Loucy (cell line): ENCODE results near the gene BST2.
A peak's percentile ranks its signal among the peaks of the same experiment; 100 is the strongest.

ENCODE experiments used
- H2AFZ ChIP-seq: fragments of 200-600 bp; sonication (generic); 2 replicates; pipeline ENCODE4 v1.6.0; 2016; ENCODE audit warnings: antibody characterized with exemption, mild to moderate bottlenecking, low read length, moderate library complexity
- H3F3A ChIP-seq: fragments of 200-600 bp; 2 replicates; pipeline ENCODE4 v1.6.0; 2016; ENCODE audit warnings: antibody characterized with exemption, low read depth, mild to moderate bottlenecking
- H3K27me3 ChIP-seq: fragments of 200-600 bp; sonication (generic); 2 replicates; pipeline ENCODE4 v1.6.1; 2014; ENCODE audit warnings: low read length, mild to moderate bottlenecking; ENCODE audit not compliant: insufficient read depth, poor library complexity, severe bottlenecking
- H3K36me3 ChIP-seq: fragments of 200-600 bp; sonication (generic); 2 replicates; pipeline ENCODE4 v1.6.1; 2016; ENCODE audit warnings: low read length; ENCODE audit not compliant: insufficient read depth
- H3K4me1 ChIP-seq: fragments of 200-600 bp; sonication (generic); 2 replicates; pipeline ENCODE4 v1.5.1; 2014; ENCODE audit warnings: low read length, mild to moderate bottlenecking; ENCODE audit not compliant: insufficient read depth, poor library complexity, severe bottlenecking
- H3K4me2 ChIP-seq: fragments of 200-600 bp; sonication (generic); 2 replicates; pipeline ENCODE4 v1.6.0; 2014; ENCODE audit warnings: antibody characterized with exemption, low read length, low read depth, mild to moderate bottlenecking; ENCODE audit not compliant: poor library complexity, severe bottlenecking
- H3K4me3 ChIP-seq: fragments of 200-600 bp; sonication (generic); 2 replicates; pipeline ENCODE4 v1.5.1; 2014; ENCODE audit warnings: low read length, mild to moderate bottlenecking, mixed read lengths; ENCODE audit not compliant: poor library complexity, severe bottlenecking
- H3K79me2 ChIP-seq: fragments of 200-600 bp; sonication (generic); 2 replicates; pipeline ENCODE4 v1.6.1; 2014; ENCODE audit warnings: low read length; ENCODE audit not compliant: insufficient read depth
- H3K9ac ChIP-seq: fragments of 200-600 bp; sonication (generic); 2 replicates; pipeline ENCODE4 v1.6.0; 2014; ENCODE audit warnings: mild to moderate bottlenecking, low read depth, low read length, moderate library complexity; ENCODE audit not compliant: poor library complexity, severe bottlenecking
- H3K9me2 ChIP-seq: fragments of 200-600 bp; sonication (generic); replicated peaks from 2 replicates; pipeline ENCODE4 v1.6.1; 2016; ENCODE audit warnings: low read depth, low read length, mixed read lengths
- H3K9me3 ChIP-seq: fragments of 200-600 bp; sonication (generic); 2 replicates; pipeline ENCODE4 v1.6.1; 2014; ENCODE audit warnings: mild to moderate bottlenecking, antibody characterized with exemption, low read length, low read depth; ENCODE audit not compliant: insufficient read depth
- H4K20me1 ChIP-seq: fragments of 200-600 bp; sonication (generic); 2 replicates; pipeline ENCODE4 v1.6.0; 2014; ENCODE audit warnings: antibody characterized with exemption, low read length, mild to moderate bottlenecking; ENCODE audit not compliant: insufficient read depth, poor library complexity, severe bottlenecking
- EZH2phosphoT487 ChIP-seq: fragments of 200-600 bp; IDR thresholded peaks from 2 replicates; pipeline ENCODE4 v1.6.1; 2018; ENCODE audit warnings: antibody characterized with exemption, mild to moderate bottlenecking, moderate library complexity, borderline replicate concordance
- TF ChIP-seq, protein P1 (sequence below): fragments of 200-600 bp; sonication (generic); conservative IDR thresholded peaks from 2 replicates; pipeline ENCODE4 v1.5.1; 2014; ENCODE audit warnings: mild to moderate bottlenecking, antibody characterized with exemption, low read length

BST2 gene

DNA sequence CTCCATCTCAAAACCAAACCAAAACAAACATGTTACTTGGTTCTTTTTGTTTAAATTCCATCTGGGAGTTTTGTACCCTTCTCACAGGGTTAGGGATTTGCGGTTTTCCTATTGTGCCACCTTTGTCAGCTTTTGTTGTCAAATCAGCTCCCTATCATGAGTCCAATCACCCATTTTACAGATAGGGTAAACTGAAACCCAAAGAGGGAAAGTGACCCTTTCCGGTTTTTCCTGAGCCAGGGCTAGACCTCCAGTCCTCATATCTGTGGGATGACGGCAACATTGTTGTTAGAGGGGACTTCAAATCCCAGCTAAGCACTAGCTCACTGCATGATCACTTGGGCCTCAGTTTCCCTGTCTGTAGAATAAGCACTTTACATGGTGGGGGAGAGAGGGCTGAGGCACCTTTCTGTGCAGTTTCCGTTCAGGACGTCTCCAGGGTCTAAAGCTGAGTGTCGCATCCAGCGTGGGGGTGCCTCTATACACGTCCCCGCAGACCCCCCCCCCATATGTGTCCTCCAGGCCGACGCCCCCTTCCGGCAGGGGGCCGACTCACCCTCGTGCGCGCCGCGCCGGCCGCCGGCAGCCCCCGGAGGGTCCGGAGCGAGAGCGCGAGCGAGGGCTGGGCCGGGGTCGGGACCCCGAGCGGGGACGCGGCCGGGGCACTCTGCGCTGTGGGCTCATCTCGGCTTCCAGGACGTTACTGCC is 15.3 kb downstream of the BST2 start:
- no peak overlapping the region for H3K9ac ChIP-seq
- no peaks in the 10 kb centered on the region for H3K36me3 ChIP-seq
- peaks cover 6% of the 10 kb centered on the region for H3K4me1 ChIP-seq
- no peak overlapping the region for H3K4me3 ChIP-seq
- no peaks in the 10 kb centered on the region for H3K9me3 ChIP-seq
- no peaks in the 10 kb centered on the region for H3K27me3 ChIP-seq
- H4K20me1 ChIP-seq = no peaks in the 10 kb centered on the region
- peak overlapping the region; percentile 95 for H3K4me2 ChIP-seq
- no peaks in the 10 kb centered on the region for H3K9me2 ChIP-seq
- H3F3A ChIP-seq = no peaks in the 10 kb centered on the region
- no peaks in the 10 kb centered on the region for H3K79me2 ChIP-seq
- TF ChIP-seq, protein P1, sequence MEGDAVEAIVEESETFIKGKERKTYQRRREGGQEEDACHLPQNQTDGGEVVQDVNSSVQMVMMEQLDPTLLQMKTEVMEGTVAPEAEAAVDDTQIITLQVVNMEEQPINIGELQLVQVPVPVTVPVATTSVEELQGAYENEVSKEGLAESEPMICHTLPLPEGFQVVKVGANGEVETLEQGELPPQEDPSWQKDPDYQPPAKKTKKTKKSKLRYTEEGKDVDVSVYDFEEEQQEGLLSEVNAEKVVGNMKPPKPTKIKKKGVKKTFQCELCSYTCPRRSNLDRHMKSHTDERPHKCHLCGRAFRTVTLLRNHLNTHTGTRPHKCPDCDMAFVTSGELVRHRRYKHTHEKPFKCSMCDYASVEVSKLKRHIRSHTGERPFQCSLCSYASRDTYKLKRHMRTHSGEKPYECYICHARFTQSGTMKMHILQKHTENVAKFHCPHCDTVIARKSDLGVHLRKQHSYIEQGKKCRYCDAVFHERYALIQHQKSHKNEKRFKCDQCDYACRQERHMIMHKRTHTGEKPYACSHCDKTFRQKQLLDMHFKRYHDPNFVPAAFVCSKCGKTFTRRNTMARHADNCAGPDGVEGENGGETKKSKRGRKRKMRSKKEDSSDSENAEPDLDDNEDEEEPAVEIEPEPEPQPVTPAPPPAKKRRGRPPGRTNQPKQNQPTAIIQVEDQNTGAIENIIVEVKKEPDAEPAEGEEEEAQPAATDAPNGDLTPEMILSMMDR = no peak
- no peak for TF ChIP-seq EZH2phosphoT487
- H2AFZ ChIP-seq = no peak overlapping the region; the same call in 1 of the 2 replicates

DNA sequence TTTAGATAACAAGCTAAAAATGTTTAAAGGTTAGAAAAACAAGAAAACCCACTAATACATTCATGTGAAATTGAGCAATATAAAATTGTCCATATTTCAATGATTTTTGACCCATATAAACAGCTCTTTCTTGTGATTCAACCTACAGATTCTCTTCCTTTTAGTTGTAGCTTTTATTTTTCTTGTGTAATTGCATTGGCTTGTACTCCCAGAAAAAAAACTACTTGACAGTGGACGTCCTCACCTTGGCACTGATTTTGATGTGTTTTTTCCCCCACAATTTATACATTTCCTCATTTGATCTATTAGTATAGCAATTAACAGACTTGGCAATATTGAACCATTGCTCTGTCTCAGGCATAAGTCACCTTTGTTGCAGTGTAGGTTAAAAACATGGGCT is 16.1 kb downstream of the BST2 start:
- no peak for TF ChIP-seq EZH2phosphoT487
- TF ChIP-seq, protein P1 = no peak
- Histone ChIP-seq H2AFZ (no peak overlapping the region), H3K9me3 (no peaks in the 10 kb centered on the region), H3K4me2 (no peak overlapping the region), H3K4me3 (no peak overlapping the region), H3K4me1 (peaks cover 6% of the 10 kb centered on the region), H3K27me3 (no peaks in the 10 kb centered on the region), H3K79me2 (no peaks in the 10 kb centered on the region), H3K9ac (no peak overlapping the region), H3K36me3 (no peaks in the 10 kb centered on the region), H4K20me1 (no peaks in the 10 kb centered on the region), H3K9me2 (no peaks in the 10 kb centered on the region), H3F3A (no peaks in the 10 kb centered on the region)

DNA sequence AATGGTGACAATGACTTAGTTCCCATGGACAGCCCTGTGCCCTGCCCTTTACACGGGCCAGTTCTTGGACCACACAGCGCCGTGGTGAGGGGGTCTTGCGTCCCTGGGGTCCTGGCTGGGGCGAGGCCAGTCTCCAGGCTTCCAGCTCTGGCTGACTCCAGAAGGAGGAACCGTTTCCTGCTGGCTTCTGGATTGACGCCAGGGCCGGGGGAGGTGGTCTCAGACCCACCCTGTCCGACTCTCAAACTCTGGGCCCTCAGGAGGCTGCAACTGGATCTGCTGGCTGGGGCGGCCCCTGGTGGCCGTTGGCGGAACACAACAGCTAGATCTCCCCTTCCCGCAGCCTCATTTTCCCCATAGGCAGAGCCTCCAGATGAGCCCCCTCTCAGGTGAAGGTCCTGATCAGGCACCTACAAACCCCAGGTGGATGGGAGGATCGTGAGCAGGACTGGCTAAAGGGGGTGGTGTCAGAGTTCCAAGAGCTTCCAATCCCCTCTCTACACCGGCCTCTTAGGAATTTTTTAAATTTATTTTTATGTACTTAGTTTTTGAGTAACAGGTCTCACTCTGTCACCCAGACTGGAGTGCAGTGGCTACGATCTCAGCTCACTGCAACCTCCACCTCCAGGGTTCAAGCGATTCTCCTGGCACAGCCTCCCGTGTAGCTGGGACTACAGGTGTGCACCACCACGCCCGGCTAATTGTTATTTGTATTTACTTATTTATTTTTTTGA is 19.4 kb downstream of the BST2 start:
- peaks cover 5% of the 10 kb centered on the region for H3K4me1 ChIP-seq
- no peaks in the 10 kb centered on the region for H4K20me1 ChIP-seq
- H3K4me3 ChIP-seq = no peak overlapping the region
- no peaks in the 10 kb centered on the region for H3K9me2 ChIP-seq
- H2AFZ ChIP-seq = no peak overlapping the region
- no peaks in the 10 kb centered on the region for H3K36me3 ChIP-seq
- no peaks in the 10 kb centered on the region for H3F3A ChIP-seq
- H3K4me2 ChIP-seq = no peak overlapping the region
- no peak for TF ChIP-seq EZH2phosphoT487
- TF ChIP-seq, protein P1 = peak; percentile 91
- no peaks in the 10 kb centered on the region for H3K79me2 ChIP-seq
- H3K9me3 ChIP-seq = no peaks in the 10 kb centered on the region
- H3K9ac ChIP-seq = no peak overlapping the region
- H3K27me3 ChIP-seq = no peaks in the 10 kb centered on the region
